ENCODE measurements around the gene ILDR1.

The ILDR1 gene

DNA sequence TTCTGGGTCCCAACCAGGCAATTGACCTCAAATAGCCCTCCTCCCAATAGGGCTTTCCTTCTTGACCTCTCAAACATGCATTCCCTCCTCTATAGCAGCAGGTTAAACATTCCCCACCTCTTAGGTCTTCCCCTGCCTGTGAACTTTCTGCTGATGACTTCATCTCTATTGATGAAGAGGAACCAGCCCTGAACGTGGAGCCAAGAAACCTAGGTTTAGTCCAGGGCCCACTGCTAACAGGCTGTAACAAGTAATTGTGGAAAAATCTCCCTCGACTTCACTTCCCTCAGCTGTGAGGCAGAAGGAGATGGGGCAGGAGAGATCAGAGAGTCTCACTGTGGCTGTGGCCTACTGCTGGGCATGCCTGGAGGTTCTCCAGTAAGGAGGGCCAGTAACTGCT, 24.7 kb downstream of the ILDR1 start:
- Histone ChIP-seq H2AFZ (ENCODE audit: low read depth, low read length) (no peak overlapping the region), H3K4me3 (ENCODE audit: low read depth in 1 of 2, low read length in 2 of 2) (no peak overlapping the region), H3K4me1 (ENCODE audit: insufficient read depth, low read length) (no peaks in the 10 kb centered on the region), H3K9me3 (ENCODE audit: insufficient read depth, low read length, severe bottlenecking) (no peaks in the 10 kb centered on the region), H3K27ac (ENCODE audit: low read length) (no peak overlapping the region), H3K9ac (ENCODE audit: low read depth, low read length) (no peak overlapping the region), H3K79me2 (ENCODE audit: insufficient read depth, low read length) (no peaks in the 10 kb centered on the region), H3K27me3 (ENCODE audit: insufficient read depth, low read length, poor library complexity) (peaks cover 20% of the 10 kb centered on the region), H4K20me1 (ENCODE audit: insufficient read depth, low read length) (no peaks in the 10 kb centered on the region), H3K4me2 (ENCODE audit: insufficient read depth, low read length) (no peak overlapping the region), H3K36me3 (ENCODE audit: insufficient read depth, low read length) (no peaks in the 10 kb centered on the region)
- no peak for DNase-seq
- no peak for TF ChIP-seq EZH2 (IDR thresholded peaks at IDR 0.05; ENCODE audit: borderline replicate concordance, low read depth, low read length, severe bottlenecking)
- TF ChIP-seq, protein P1, sequence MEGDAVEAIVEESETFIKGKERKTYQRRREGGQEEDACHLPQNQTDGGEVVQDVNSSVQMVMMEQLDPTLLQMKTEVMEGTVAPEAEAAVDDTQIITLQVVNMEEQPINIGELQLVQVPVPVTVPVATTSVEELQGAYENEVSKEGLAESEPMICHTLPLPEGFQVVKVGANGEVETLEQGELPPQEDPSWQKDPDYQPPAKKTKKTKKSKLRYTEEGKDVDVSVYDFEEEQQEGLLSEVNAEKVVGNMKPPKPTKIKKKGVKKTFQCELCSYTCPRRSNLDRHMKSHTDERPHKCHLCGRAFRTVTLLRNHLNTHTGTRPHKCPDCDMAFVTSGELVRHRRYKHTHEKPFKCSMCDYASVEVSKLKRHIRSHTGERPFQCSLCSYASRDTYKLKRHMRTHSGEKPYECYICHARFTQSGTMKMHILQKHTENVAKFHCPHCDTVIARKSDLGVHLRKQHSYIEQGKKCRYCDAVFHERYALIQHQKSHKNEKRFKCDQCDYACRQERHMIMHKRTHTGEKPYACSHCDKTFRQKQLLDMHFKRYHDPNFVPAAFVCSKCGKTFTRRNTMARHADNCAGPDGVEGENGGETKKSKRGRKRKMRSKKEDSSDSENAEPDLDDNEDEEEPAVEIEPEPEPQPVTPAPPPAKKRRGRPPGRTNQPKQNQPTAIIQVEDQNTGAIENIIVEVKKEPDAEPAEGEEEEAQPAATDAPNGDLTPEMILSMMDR (IDR thresholded peaks at IDR 0.05; ENCODE audit: borderline replicate concordance, extremely low read depth, low read length, poor library complexity, severe bottlenecking) = no peak
- ATAC-seq (ENCODE audit: insufficient read depth, low read depth) = no peak

GRCh38 chr3:121996441-121996840, 25.6 kb downstream of the ILDR1 start:
- Histone ChIP-seq H3K9me3 (ENCODE audit: insufficient read depth, low read length, severe bottlenecking) (no peaks in the 10 kb centered on the region), H3K36me3 (ENCODE audit: insufficient read depth, low read length) (no peaks in the 10 kb centered on the region), H3K9ac (ENCODE audit: low read depth, low read length) (no peak overlapping the region), H2AFZ (ENCODE audit: low read depth, low read length) (no peak overlapping the region), H3K79me2 (ENCODE audit: insufficient read depth, low read length) (no peaks in the 10 kb centered on the region), H3K27ac (ENCODE audit: low read length) (no peak overlapping the region), H3K4me2 (ENCODE audit: insufficient read depth, low read length) (no peak overlapping the region), H3K4me3 (ENCODE audit: low read depth in 1 of 2, low read length in 2 of 2) (no peak overlapping the region), H4K20me1 (ENCODE audit: insufficient read depth, low read length) (no peaks in the 10 kb centered on the region), H3K27me3 (ENCODE audit: insufficient read depth, low read length, poor library complexity) (peaks cover 20% of the 10 kb centered on the region), H3K4me1 (ENCODE audit: insufficient read depth, low read length) (no peaks in the 10 kb centered on the region)
- ATAC-seq (ENCODE audit: insufficient read depth, low read depth) = no peak
- no peak for TF ChIP-seq EZH2 (IDR thresholded peaks at IDR 0.05; ENCODE audit: borderline replicate concordance, low read depth, low read length, severe bottlenecking)
- TF ChIP-seq, protein P1 (IDR thresholded peaks at IDR 0.05; ENCODE audit: borderline replicate concordance, extremely low read depth, low read length, poor library complexity, severe bottlenecking) = no peak
- DNase-seq = no peak

- Histone ChIP-seq H3K27ac (ENCODE audit: low read length) (no peak overlapping the region), H3K4me1 (ENCODE audit: insufficient read depth, low read length) (no peaks in the 10 kb centered on the region), H2AFZ (ENCODE audit: low read depth, low read length) (peak overlapping the region; percentile 24; the same call in 1 of the 2 replicates), H3K9ac (ENCODE audit: low read depth, low read length) (no peak overlapping the region), H3K9me3 (ENCODE audit: insufficient read depth, low read length, severe bottlenecking) (no peaks in the 10 kb centered on the region), H4K20me1 (ENCODE audit: insufficient read depth, low read length) (no peaks in the 10 kb centered on the region), H3K36me3 (ENCODE audit: insufficient read depth, low read length) (no peaks in the 10 kb centered on the region), H3K79me2 (ENCODE audit: insufficient read depth, low read length) (no peaks in the 10 kb centered on the region), H3K27me3 (ENCODE audit: insufficient read depth, low read length, poor library complexity) (peaks cover 18% of the 10 kb centered on the region), H3K4me3 (ENCODE audit: low read depth in 1 of 2, low read length in 2 of 2) (no peak overlapping the region), H3K4me2 (ENCODE audit: insufficient read depth, low read length) (no peak overlapping the region)
- TF ChIP-seq, protein P1 (IDR thresholded peaks at IDR 0.05; ENCODE audit: borderline replicate concordance, extremely low read depth, low read length, poor library complexity, severe bottlenecking) = peak; percentile 62
- TF ChIP-seq EZH2 (IDR thresholded peaks at IDR 0.05; ENCODE audit: borderline replicate concordance, low read depth, low read length, severe bottlenecking) = no peak
- DNase-seq = peak; percentile 35
- ATAC-seq (ENCODE audit: insufficient read depth, low read depth) = peak; percentile 85
Measured at GRCh38 chr3:121995161-121996137, 26.6 kb downstream of the ILDR1 start.
